ENCODE measurements around the gene MYO16.

GRCh38 chr13:108760129-108760528, 130.7 kb downstream of the MYO16 start:
- TF ChIP-seq CTCF (IDR thresholded peaks at IDR 0.05) (no peak), POLR2A (IDR thresholded peaks at IDR 0.05) (no peak)
